A549 (cell line): Measurements from ENCODE around the gene ST8SIA4.

ENCODE experiments used
- CEBPB ChIP-seq, 2 experiments: fragments of >200 bp in 1 of 2; sonication (Bioruptor Twin) in 1 of 2; formaldehyde crosslinking in 1 of 2; IDR thresholded peaks; 2 replicates each; pipeline ENCODE4 v1.6.1; 2012 to 2016
- CHD2 ChIP-seq: fragments of 150-350 bp; IDR thresholded peaks from 2 replicates; pipeline ENCODE4 v1.6.1; 2014; ENCODE audit warnings: low read length; ENCODE audit not compliant: partially characterized antibody
- ESRRA ChIP-seq: fragments of 150-350 bp; IDR thresholded peaks from 2 replicates; pipeline ENCODE4 v1.6.1; 2014; ENCODE audit warnings: mild to moderate bottlenecking, low read length, borderline replicate concordance
- JUN ChIP-seq, 2 experiments: fragments of >200 bp; sonication (Bioruptor Twin); formaldehyde crosslinking; IDR thresholded peaks; 2 replicates in 1 of 2; 3 replicates in 1 of 2; pipeline ENCODE4 v1.6.1; 2016 to 2017
- POLR2A ChIP-seq: IDR thresholded peaks from 2 replicates; pipeline ENCODE4 v1.6.1; 2012; ENCODE audit warnings: mild to moderate bottlenecking, low read length
- POLR2AphosphoS2 ChIP-seq: conservative IDR thresholded peaks from 2 replicates; pipeline ENCODE4 v1.6.1; 2012; ENCODE audit warnings: low read length, improper control_type of control experiment, inconsistent platforms
- RFX5 ChIP-seq: fragments of 450-650 bp; IDR thresholded peaks from 2 replicates; pipeline ENCODE4 v1.7.1; 2014; ENCODE audit warnings: antibody characterized with exemption, mild to moderate bottlenecking, moderate library complexity
- TF ChIP-seq, protein P1 (sequence below): fragments of >200 bp; sonication (Bioruptor Twin); formaldehyde crosslinking; IDR thresholded peaks from 3 replicates; pipeline ENCODE4 v1.5.1; 2016
- TF ChIP-seq, protein P2 (sequence below): fragments of 200-600 bp; sonication (generic); IDR thresholded peaks from 2 replicates; pipeline ENCODE4 v1.6.1; 2016; ENCODE audit warnings: antibody characterized with exemption, mild to moderate bottlenecking, moderate library complexity

DNA sequence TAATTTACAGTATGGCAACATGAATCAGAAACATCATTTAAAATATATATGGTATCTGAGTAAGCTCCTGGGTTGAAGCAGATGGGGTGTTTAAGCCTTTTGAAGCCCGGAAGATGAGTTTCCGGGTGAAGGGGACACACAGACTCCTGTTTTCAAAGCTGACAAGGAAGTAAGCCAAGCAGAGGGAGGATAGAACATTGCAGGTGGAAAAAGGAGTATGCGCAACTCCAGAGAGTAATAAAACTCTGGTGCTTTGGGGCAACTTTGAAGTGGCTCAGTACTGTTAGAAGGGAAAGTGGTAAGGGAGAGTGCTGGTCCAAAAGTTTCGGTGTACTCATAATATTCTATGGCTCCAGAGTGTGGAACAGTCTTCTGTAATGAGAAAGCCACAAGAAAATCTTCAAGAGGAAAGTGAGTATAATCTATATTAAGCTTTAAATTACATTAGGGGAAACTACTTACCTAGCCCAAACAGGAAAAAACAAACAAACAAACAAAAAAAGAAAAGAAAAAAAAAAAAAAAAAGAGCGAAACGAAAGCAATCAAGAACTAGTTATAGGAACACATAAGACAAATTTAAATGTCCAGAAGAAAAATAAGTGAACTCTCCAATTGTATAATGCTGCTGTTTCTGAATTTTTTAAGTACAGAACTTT lies 2.3 kb upstream of the ST8SIA4 start:
- TF ChIP-seq, protein P1, sequence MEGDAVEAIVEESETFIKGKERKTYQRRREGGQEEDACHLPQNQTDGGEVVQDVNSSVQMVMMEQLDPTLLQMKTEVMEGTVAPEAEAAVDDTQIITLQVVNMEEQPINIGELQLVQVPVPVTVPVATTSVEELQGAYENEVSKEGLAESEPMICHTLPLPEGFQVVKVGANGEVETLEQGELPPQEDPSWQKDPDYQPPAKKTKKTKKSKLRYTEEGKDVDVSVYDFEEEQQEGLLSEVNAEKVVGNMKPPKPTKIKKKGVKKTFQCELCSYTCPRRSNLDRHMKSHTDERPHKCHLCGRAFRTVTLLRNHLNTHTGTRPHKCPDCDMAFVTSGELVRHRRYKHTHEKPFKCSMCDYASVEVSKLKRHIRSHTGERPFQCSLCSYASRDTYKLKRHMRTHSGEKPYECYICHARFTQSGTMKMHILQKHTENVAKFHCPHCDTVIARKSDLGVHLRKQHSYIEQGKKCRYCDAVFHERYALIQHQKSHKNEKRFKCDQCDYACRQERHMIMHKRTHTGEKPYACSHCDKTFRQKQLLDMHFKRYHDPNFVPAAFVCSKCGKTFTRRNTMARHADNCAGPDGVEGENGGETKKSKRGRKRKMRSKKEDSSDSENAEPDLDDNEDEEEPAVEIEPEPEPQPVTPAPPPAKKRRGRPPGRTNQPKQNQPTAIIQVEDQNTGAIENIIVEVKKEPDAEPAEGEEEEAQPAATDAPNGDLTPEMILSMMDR: no peak
- no peak for TF ChIP-seq POLR2A
- no peak for TF ChIP-seq ESRRA
- no peak for TF ChIP-seq CHD2
- TF ChIP-seq JUN (IDR thresholded peaks at IDR 0.05): no peak
- TF ChIP-seq RFX5: no peak
- TF ChIP-seq CEBPB (IDR thresholded peaks at IDR 0.05): no peak
- TF ChIP-seq, protein P2, sequence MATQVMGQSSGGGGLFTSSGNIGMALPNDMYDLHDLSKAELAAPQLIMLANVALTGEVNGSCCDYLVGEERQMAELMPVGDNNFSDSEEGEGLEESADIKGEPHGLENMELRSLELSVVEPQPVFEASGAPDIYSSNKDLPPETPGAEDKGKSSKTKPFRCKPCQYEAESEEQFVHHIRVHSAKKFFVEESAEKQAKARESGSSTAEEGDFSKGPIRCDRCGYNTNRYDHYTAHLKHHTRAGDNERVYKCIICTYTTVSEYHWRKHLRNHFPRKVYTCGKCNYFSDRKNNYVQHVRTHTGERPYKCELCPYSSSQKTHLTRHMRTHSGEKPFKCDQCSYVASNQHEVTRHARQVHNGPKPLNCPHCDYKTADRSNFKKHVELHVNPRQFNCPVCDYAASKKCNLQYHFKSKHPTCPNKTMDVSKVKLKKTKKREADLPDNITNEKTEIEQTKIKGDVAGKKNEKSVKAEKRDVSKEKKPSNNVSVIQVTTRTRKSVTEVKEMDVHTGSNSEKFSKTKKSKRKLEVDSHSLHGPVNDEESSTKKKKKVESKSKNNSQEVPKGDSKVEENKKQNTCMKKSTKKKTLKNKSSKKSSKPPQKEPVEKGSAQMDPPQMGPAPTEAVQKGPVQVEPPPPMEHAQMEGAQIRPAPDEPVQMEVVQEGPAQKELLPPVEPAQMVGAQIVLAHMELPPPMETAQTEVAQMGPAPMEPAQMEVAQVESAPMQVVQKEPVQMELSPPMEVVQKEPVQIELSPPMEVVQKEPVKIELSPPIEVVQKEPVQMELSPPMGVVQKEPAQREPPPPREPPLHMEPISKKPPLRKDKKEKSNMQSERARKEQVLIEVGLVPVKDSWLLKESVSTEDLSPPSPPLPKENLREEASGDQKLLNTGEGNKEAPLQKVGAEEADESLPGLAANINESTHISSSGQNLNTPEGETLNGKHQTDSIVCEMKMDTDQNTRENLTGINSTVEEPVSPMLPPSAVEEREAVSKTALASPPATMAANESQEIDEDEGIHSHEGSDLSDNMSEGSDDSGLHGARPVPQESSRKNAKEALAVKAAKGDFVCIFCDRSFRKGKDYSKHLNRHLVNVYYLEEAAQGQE: no peak
- TF ChIP-seq POLR2AphosphoS2: no peak
